ENCODE measurements around the gene SLC16A13. TPM values are rescaled to one million over a fixed set of nuclear protein-coding genes. Genes with fewer than 3 reads are reported as not detected.

The SLC16A13 gene
- total and polyA plus RNA-seq, 2 donors from 2014 or later: 6.5 to 11.6 TPM

GRCh38 chr17:7074931-7075330 is 39.1 kb downstream of the SLC16A13 start:
- Histone ChIP-seq H3K4me3 (ENCODE audit: low read length in 3 of 3) (no peak overlapping the region), H3K9ac (ENCODE audit: low read length in 3 of 3) (no peak overlapping the region), H3K4me1 (ENCODE audit: control insufficient read depth in 2 of 3, insufficient read depth in 2 of 3, low read depth in 1 of 3, low read length in 3 of 3) (no peaks in the 10 kb centered on the region), H3K27ac (ENCODE audit: low read depth in 2 of 2, low read length in 2 of 2) (no peak overlapping the region), H3K9me3 (ENCODE audit: control insufficient read depth in 2 of 3, insufficient read depth in 1 of 3, low read length in 3 of 3) (no peaks in the 10 kb centered on the region), H3K27me3 (ENCODE audit: control insufficient read depth, insufficient read depth, low read length) (no peaks in the 10 kb centered on the region), H3K36me3 (ENCODE audit: control insufficient read depth in 2 of 3, insufficient read depth in 3 of 3, low read length in 3 of 3) (no peaks in the 10 kb centered on the region)
- intact Hi-C loops (cut with DNase I): no loop called here
- no peak for TF ChIP-seq CTCF (IDR thresholded peaks at IDR 0.05; ENCODE audit: borderline replicate concordance, extremely low read depth, insufficient read depth)
- FAIRE-seq (no peak), DNase-seq (no peak)

GRCh38 chr17:7077911-7078546 is 42.2 kb downstream of the SLC16A13 start:
- Histone ChIP-seq H3K4me3 (ENCODE audit: low read length in 3 of 3) (no peak overlapping the region), H3K27ac (ENCODE audit: low read depth in 2 of 2, low read length in 2 of 2) (no peak overlapping the region), H3K4me1 (ENCODE audit: control insufficient read depth in 2 of 3, insufficient read depth in 2 of 3, low read depth in 1 of 3, low read length in 3 of 3) (no peaks in the 10 kb centered on the region), H3K9ac (ENCODE audit: low read length in 3 of 3) (no peak overlapping the region), H3K36me3 (ENCODE audit: control insufficient read depth in 2 of 3, insufficient read depth in 3 of 3, low read length in 3 of 3) (no peaks in the 10 kb centered on the region), H3K27me3 (ENCODE audit: control insufficient read depth, insufficient read depth, low read length) (no peaks in the 10 kb centered on the region), H3K9me3 (ENCODE audit: control insufficient read depth in 2 of 3, insufficient read depth in 1 of 3, low read length in 3 of 3) (no peaks in the 10 kb centered on the region)
- no peak for TF ChIP-seq CTCF (IDR thresholded peaks at IDR 0.05; ENCODE audit: borderline replicate concordance, extremely low read depth, insufficient read depth)
- intact Hi-C loops (cut with DNase I): no loop called here
- FAIRE-seq: no peak
- DNase-seq: no peak

GRCh38 chr17:7078711-7079110 is 42.9 kb downstream of the SLC16A13 start:
- Histone ChIP-seq H3K4me3 (ENCODE audit: low read length in 3 of 3) (no peak overlapping the region), H3K9me3 (ENCODE audit: control insufficient read depth in 2 of 3, insufficient read depth in 1 of 3, low read length in 3 of 3) (no peaks in the 10 kb centered on the region), H3K4me1 (ENCODE audit: control insufficient read depth in 2 of 3, insufficient read depth in 2 of 3, low read depth in 1 of 3, low read length in 3 of 3) (no peaks in the 10 kb centered on the region), H3K9ac (ENCODE audit: low read length in 3 of 3) (no peak overlapping the region), H3K27me3 (ENCODE audit: control insufficient read depth, insufficient read depth, low read length) (no peaks in the 10 kb centered on the region), H3K36me3 (ENCODE audit: control insufficient read depth in 2 of 3, insufficient read depth in 3 of 3, low read length in 3 of 3) (no peaks in the 10 kb centered on the region), H3K27ac (ENCODE audit: low read depth in 2 of 2, low read length in 2 of 2) (no peak overlapping the region)
- DNase-seq (no peak), FAIRE-seq (no peak)
- no peak for TF ChIP-seq CTCF (IDR thresholded peaks at IDR 0.05; ENCODE audit: borderline replicate concordance, extremely low read depth, insufficient read depth)
- intact Hi-C loops (cut with DNase I): no loop called here
